NK-92 (cell line): ENCODE measurements around the gene IFT25.
"Not testable (repeated sequence)": the region's sequence is repeated elsewhere in the genome, so short reads cannot be mapped to it uniquely, and the experiment has no call there.

ENCODE experiments used
- DNase-seq: peaks from one replicate; lab custom pipeline; 2025; ENCODE audit not compliant: unreplicated experiment; lab: John Stamatoyannopoulos, UW

The IFT25 gene

GRCh38 chr1:53945433-53946251 lies at the start of gene IFT25:
TSS of gene IFT25 (minus strand) at chr1:53945699. CDS start at chr1:53940082, 5,617 bp downstream.
- peak; percentile 85 for DNase-seq

- not testable (repeated sequence) for DNase-seq
These were observed 49.0 kb upstream of the IFT25 start for GRCh38 chr1:53994516-53994915.

- DNase-seq, result no peak
These were observed 46.8 kb upstream of the IFT25 start for GRCh38 chr1:53992085-53992874.

- no peak for DNase-seq
These were observed 42.4 kb upstream of the IFT25 start for GRCh38 chr1:53987880-53988279.

- no peak for DNase-seq
These were observed 41.0 kb upstream of the IFT25 start for GRCh38 chr1:53986458-53986857.

GRCh38 chr1:53984726-53985125 lies 39.2 kb upstream of the IFT25 start:
- no peak for DNase-seq

- DNase-seq, result no peak
These were observed 37.2 kb upstream of the IFT25 start for GRCh38 chr1:53982763-53983104.

- no peak for DNase-seq
These were observed 36.7 kb upstream of the IFT25 start for GRCh38 chr1:53982034-53982762.

- no peak for DNase-seq
These were observed 35.7 kb upstream of the IFT25 start for GRCh38 chr1:53981220-53981619.

GRCh38 chr1:53979712-53980450 lies 34.4 kb upstream of the IFT25 start:
- DNase-seq, result no peak

GRCh38 chr1:53975861-53976260 lies 30.4 kb upstream of the IFT25 start:
- DNase-seq, result no peak

- no peak for DNase-seq
These were observed 26.2 kb upstream of the IFT25 start for GRCh38 chr1:53971718-53972117.

GRCh38 chr1:53969323-53969722 lies 23.8 kb upstream of the IFT25 start:
- DNase-seq, result not testable (repeated sequence)

- DNase-seq, result no peak
These were observed 22.6 kb upstream of the IFT25 start for GRCh38 chr1:53968125-53968513.

GRCh38 chr1:53967409-53968124 lies 22.1 kb upstream of the IFT25 start:
- DNase-seq, result no peak

- DNase-seq, result no peak
These were observed 21.3 kb upstream of the IFT25 start for GRCh38 chr1:53966794-53967193.

- no peak for DNase-seq
These were observed 18.6 kb upstream of the IFT25 start for GRCh38 chr1:53964109-53964508.

GRCh38 chr1:53963460-53963859 lies 18.0 kb upstream of the IFT25 start:
- DNase-seq, result no peak

GRCh38 chr1:53962395-53962794 lies 16.9 kb upstream of the IFT25 start:
- DNase-seq, result no peak

GRCh38 chr1:53959664-53960250 lies 14.3 kb upstream of the IFT25 start:
- DNase-seq, result no peak
